HG03558 (cell line): ENCODE results near the gene TDRKH.

Experiments
- ATAC-seq: cut with Tn5 transposase; IDR thresholded peaks from one replicate; pipeline ENCODE4 v1.9.1; 2021; ENCODE audit warnings: moderate number of reproducible peaks; ENCODE audit not compliant: unreplicated experiment; ENCODE audit errors: extremely low read depth

TDRKH gene

GRCh38 chr1:151723726-151724370 is 66.5 kb downstream of the TDRKH start:
- ATAC-seq = no peak
